H9 (cell line): ENCODE measurements around the gene VSIR. TPM values are rescaled to one million over a fixed set of nuclear protein-coding genes. Genes with fewer than 3 reads are reported as not detected.
A peak's percentile ranks its signal among the peaks of the same experiment; 100 is the strongest.

Experiments
- DNase-seq: peaks from one replicate; pipeline ENCODE4 v3.0.0-alpha.2; 2017
- H2AFZ ChIP-seq: one replicate; pipeline ENCODE4 v1.6.1; 2013; ENCODE audit warnings: mild to moderate bottlenecking, low read length, control low read depth, moderate library complexity
- H2AK5ac ChIP-seq: 2 replicates; pipeline ENCODE4 v1.6.1; 2013; ENCODE audit warnings: low read length, control low read depth, mixed read lengths; ENCODE audit not compliant: insufficient read length
- H2BK120ac ChIP-seq: one replicate; pipeline ENCODE4 v1.6.1; 2013; ENCODE audit warnings: low read depth, mild to moderate bottlenecking, low read length, control low read depth, inconsistent platforms; ENCODE audit not compliant: poor library complexity, severe bottlenecking
- H2BK12ac ChIP-seq: 2 replicates; pipeline ENCODE4 v1.6.1; 2013; ENCODE audit warnings: low read length, control low read depth, mixed read lengths, low read depth; ENCODE audit not compliant: insufficient read length
- H2BK15ac ChIP-seq: 2 replicates; pipeline ENCODE4 v1.6.1; 2013; ENCODE audit warnings: low read depth, low read length, control low read depth
- H2BK20ac ChIP-seq: one replicate; pipeline ENCODE4 v1.6.1; 2013; ENCODE audit warnings: low read depth, mild to moderate bottlenecking, low read length, control low read depth, inconsistent platforms; ENCODE audit not compliant: poor library complexity, severe bottlenecking
- H2BK5ac ChIP-seq: 2 replicates; pipeline ENCODE4 v1.6.1; 2013; ENCODE audit warnings: low read length, control low read depth, mixed read lengths; ENCODE audit not compliant: insufficient read length
- H3K14ac ChIP-seq: 2 replicates; pipeline ENCODE4 v1.6.1; 2013; ENCODE audit warnings: low read length, control low read depth; ENCODE audit not compliant: insufficient read depth
- H3K18ac ChIP-seq: 2 replicates; pipeline ENCODE4 v1.6.1; 2013; ENCODE audit warnings: low read depth, mild to moderate bottlenecking, mixed read lengths, low read length, control low read depth; ENCODE audit not compliant: insufficient read length
- H3K23ac ChIP-seq: 2 replicates; pipeline ENCODE4 v1.6.1; 2013; ENCODE audit warnings: low read length, control low read depth, mixed read lengths, low read depth; ENCODE audit not compliant: insufficient read length
- H3K23me2 ChIP-seq: 2 replicates; pipeline ENCODE4 v1.6.1; 2013; ENCODE audit warnings: low read depth, mild to moderate bottlenecking, mixed read lengths, low read length, control low read depth; ENCODE audit not compliant: insufficient read length, poor library complexity, severe bottlenecking
- H3K27ac ChIP-seq: 2 replicates; pipeline ENCODE4 v1.5.1; 2013; ENCODE audit warnings: low read length, control low read depth, mixed read lengths, low read depth; ENCODE audit not compliant: insufficient read length
- H3K27me3 ChIP-seq: 2 replicates; pipeline ENCODE4 v1.6.1; 2013; ENCODE audit warnings: low read length, control low read depth, inconsistent platforms; ENCODE audit not compliant: insufficient read depth
- H3K4ac ChIP-seq: 2 replicates; pipeline ENCODE4 v1.6.1; 2013; ENCODE audit warnings: low read depth, mild to moderate bottlenecking, control low read depth, inconsistent platforms, low read length, moderate library complexity
- H3K4me1 ChIP-seq: 2 replicates; pipeline ENCODE4 v1.6.1; 2013; ENCODE audit warnings: low read length, control low read depth, inconsistent platforms; ENCODE audit not compliant: insufficient read depth
- H3K4me2 ChIP-seq: 2 replicates; pipeline ENCODE4 v1.6.1; 2013; ENCODE audit warnings: low read length, control low read depth, mixed read lengths; ENCODE audit not compliant: insufficient read length, insufficient read depth
- H3K56ac ChIP-seq: 2 replicates; pipeline ENCODE4 v1.6.1; 2013; ENCODE audit warnings: low read depth, mild to moderate bottlenecking, mixed read lengths, low read length, control low read depth; ENCODE audit not compliant: insufficient read length
- H3K79me1 ChIP-seq: 2 replicates; pipeline ENCODE4 v1.6.1; 2013; ENCODE audit warnings: low read depth, mild to moderate bottlenecking, moderate library complexity, low read length, control low read depth, inconsistent platforms; ENCODE audit not compliant: insufficient read depth, poor library complexity, severe bottlenecking
- H3K79me2 ChIP-seq: 2 replicates; pipeline ENCODE4 v1.6.1; 2013; ENCODE audit warnings: low read length, control low read depth, inconsistent platforms; ENCODE audit not compliant: insufficient read depth
- H3K9ac ChIP-seq: 2 replicates; pipeline ENCODE4 v1.6.1; 2013; ENCODE audit warnings: low read length, control low read depth, mixed read lengths; ENCODE audit not compliant: insufficient read length; ENCODE audit errors: extremely low read depth
- H3K9me3 ChIP-seq: one replicate; pipeline ENCODE4 v1.6.1; 2013; ENCODE audit warnings: low read depth, low read length, inconsistent platforms; ENCODE audit not compliant: control insufficient read depth
- H3T11ph ChIP-seq: one replicate; pipeline ENCODE4 v1.6.1; 2013; ENCODE audit warnings: mild to moderate bottlenecking, low read length, control low read depth, inconsistent platforms
- H4K20me1 ChIP-seq: one replicate; pipeline ENCODE4 v1.6.1; 2013; ENCODE audit not compliant: control insufficient read depth, insufficient read length, insufficient read depth
- H4K5ac ChIP-seq: 2 replicates; pipeline ENCODE4 v1.6.1; 2013; ENCODE audit warnings: low read depth, mild to moderate bottlenecking, mixed read lengths, low read length, control low read depth; ENCODE audit not compliant: insufficient read length
- H4K8ac ChIP-seq: replicated peaks from 2 replicates; pipeline ENCODE4 v1.6.1; 2013; ENCODE audit warnings: low read length, control low read depth, mixed read lengths, low read depth; ENCODE audit not compliant: insufficient read length
- H4K91ac ChIP-seq: 2 replicates; pipeline ENCODE4 v1.6.1; 2013; ENCODE audit warnings: low read depth, mild to moderate bottlenecking, moderate library complexity, mixed read lengths, low read length, control low read depth; ENCODE audit not compliant: insufficient read length
- H3K27ac Mint-ChIP-seq, 3 experiments: 2 replicates in 2 of 3; 3 replicates in 1 of 3; pipeline ENCODE4 v1.8.0; 2020 to 2021; ENCODE audit warnings: mixed read lengths in 3 of 3, mild to moderate bottlenecking in 1 of 3, moderate library complexity in 1 of 3
- H3K27me3 Mint-ChIP-seq: 2 replicates; pipeline ENCODE4 v1.8.0; 2021; ENCODE audit warnings: low read depth, mild to moderate bottlenecking, moderate library complexity, mixed read lengths
- H3K36me3 Mint-ChIP-seq, 3 experiments: 2 replicates in 2 of 3; 3 replicates in 1 of 3; pipeline ENCODE4 v1.8.0; 2020 to 2021; ENCODE audit warnings: low read depth in 3 of 3, mixed read lengths in 3 of 3; ENCODE audit not compliant: insufficient read depth in 1 of 3
- H3K4me1 Mint-ChIP-seq, 2 experiments: 2 replicates each; pipeline ENCODE4 v1.8.0; 2020; ENCODE audit warnings: mixed read lengths in 2 of 2
- H3K4me3 Mint-ChIP-seq, 2 experiments: 2 replicates in 1 of 2; 3 replicates in 1 of 2; pipeline ENCODE4 v1.8.0; 2020 to 2021; ENCODE audit warnings: mild to moderate bottlenecking in 2 of 2, mixed read lengths in 2 of 2, moderate library complexity in 1 of 2
- H3K9me3 Mint-ChIP-seq, 2 experiments: 2 replicates in 1 of 2; 3 replicates in 1 of 2; pipeline ENCODE4 v1.8.0; 2020; ENCODE audit warnings: mild to moderate bottlenecking in 2 of 2, mixed read lengths in 2 of 2, moderate library complexity in 1 of 2
- CTCF ChIP-seq: fragments of 200-600 bp; sonication (generic); conservative IDR thresholded peaks from 3 replicates; pipeline ENCODE4 v1.8.0; 2021; ENCODE audit warnings: antibody characterized with exemption, mild to moderate bottlenecking
- WGBS: extraction: QIAGEN DNeasy Blood & Tissue Kit; methylation state at CpG from one replicate; pipeline ENCODE4 v1.1.7; 2013; ENCODE audit warnings: missing lambda C conversion rate, low lambda C conversion rate, mixed read lengths; ENCODE audit not compliant: insufficient read length; ENCODE audit errors: extremely low coverage; 5-methylcytosine and 5-hydroxymethylcytosine counted together
- total RNA-seq: library from RNA; stranded (reverse); gene quantifications from 2 replicates; pipeline ENCODE4 v1.2.1, GENCODE V29; 2021

Gene VSIR
- total RNA-seq, 1 experiment from 2014 or later: 0.11 TPM

- peaks cover 8 to 11% of the 10 kb centered on the region in 2 experiments for H3K4me1 Mint-ChIP-seq
- Histone ChIP-seq H3K4me1 (no peaks in the 10 kb centered on the region), H2BK5ac (no peak overlapping the region), H2AFZ (no peak overlapping the region), H3K27ac (no peak overlapping the region), H4K8ac (no peak overlapping the region), H3K9me3 (no peaks in the 10 kb centered on the region), H3K27me3 (no peaks in the 10 kb centered on the region), H2BK120ac (no peak overlapping the region), H4K91ac (no peak overlapping the region), H2AK5ac (no peak overlapping the region), H2BK20ac (no peak overlapping the region), H3K79me1 (no peaks in the 10 kb centered on the region), H4K20me1 (no peaks in the 10 kb centered on the region), H3K4me2 (no peak overlapping the region), H3T11ph (no peak overlapping the region), H2BK15ac (no peak overlapping the region), H3K18ac (no peak overlapping the region), H3K9ac (no peak overlapping the region), H3K23ac (no peak overlapping the region), H3K23me2 (no peaks in the 10 kb centered on the region), H3K79me2 (no peaks in the 10 kb centered on the region), H3K4ac (no peak overlapping the region), H2BK12ac (no peak overlapping the region), H3K14ac (peak overlapping the region; percentile 46; the same call in 1 of the 2 replicates), H4K5ac (no peak overlapping the region), H3K56ac (no peak overlapping the region)
- no peak overlapping the region for H3K4me3 Mint-ChIP-seq
- H3K27me3 Mint-ChIP-seq: peaks cover 2% of the 10 kb centered on the region; the same call in 1 of the 2 replicates
- H3K36me3 Mint-ChIP-seq: no peaks in the 10 kb centered on the region
- H3K27ac Mint-ChIP-seq: no peak overlapping the region
- TF ChIP-seq CTCF: no peak
- WGBS: no CpG with 5 or more reads among the region's 11 CpGs
- H3K9me3 Mint-ChIP-seq: no peaks in the 10 kb centered on the region
- no peak for DNase-seq
Measured at GRCh38 chr10:71700731-71701368, 72.5 kb downstream of the VSIR start.
